ENCODE results near the gene PRKCE. TPM values are rescaled to one million over a fixed set of nuclear protein-coding genes. Genes with fewer than 3 reads are reported as not detected.

Gene PRKCE
- total and polyA plus RNA-seq, 2 of the 8 experiments (the other 6 are each of a cell fraction or from before 2014, with no cell fraction given), result 0.54 to 2.1 TPM

GRCh38 chr2:45610281-45611019 is 41.0 kb upstream of the PRKCE start (continued):
- no peak for TF ChIP-seq CHD7 (IDR thresholded peaks at IDR 0.05; ENCODE audit: insufficient replicate concordance, low read length)
- TF ChIP-seq HDAC2 (IDR thresholded peaks at IDR 0.05; ENCODE audit: borderline replicate concordance in 1 of 2, low read depth in 2 of 2, low read length in 2 of 2), result no peak
- TF ChIP-seq YY1 (IDR thresholded peaks at IDR 0.05; ENCODE audit: low read depth, low read length), result 0 out of 2 replicates have a peak, but pooled peaks have one; percentile 27
- no peak; the same call in 1 of the 2 replicates for TF ChIP-seq PHF8 (conservative IDR thresholded peaks at IDR 0.05; ENCODE audit: low read depth, low read length)
- no peak for TF ChIP-seq EGR1 (IDR thresholded peaks at IDR 0.05; ENCODE audit: borderline replicate concordance, low read depth, low read length)
- no peak for TF ChIP-seq ZNF274 (IDR thresholded peaks at IDR 0.05; ENCODE audit: borderline replicate concordance, extremely low read depth, low read length)
- TF ChIP-seq SIRT6 (IDR thresholded peaks at IDR 0.05; ENCODE audit: low read length), result no peak
- TF ChIP-seq SP4 (IDR thresholded peaks at IDR 0.05; ENCODE audit: low read length), result no peak
- TF ChIP-seq GABPA (IDR thresholded peaks at IDR 0.05; ENCODE audit: borderline replicate concordance, insufficient read depth, low read length), result no peak
- no peak for TF ChIP-seq JUND (IDR thresholded peaks at IDR 0.05; ENCODE audit: low read length)
- no peak for TF ChIP-seq POU5F1 (IDR thresholded peaks at IDR 0.05; ENCODE audit: low read depth, low read length)
